ENCODE results near the gene GNG2. TPM values are rescaled to one million over a fixed set of nuclear protein-coding genes. Genes with fewer than 3 reads are reported as not detected.

The GNG2 gene
- total RNA-seq, 2 donors from 2014 or later, result 47.9 to 51.6 TPM

DNA sequence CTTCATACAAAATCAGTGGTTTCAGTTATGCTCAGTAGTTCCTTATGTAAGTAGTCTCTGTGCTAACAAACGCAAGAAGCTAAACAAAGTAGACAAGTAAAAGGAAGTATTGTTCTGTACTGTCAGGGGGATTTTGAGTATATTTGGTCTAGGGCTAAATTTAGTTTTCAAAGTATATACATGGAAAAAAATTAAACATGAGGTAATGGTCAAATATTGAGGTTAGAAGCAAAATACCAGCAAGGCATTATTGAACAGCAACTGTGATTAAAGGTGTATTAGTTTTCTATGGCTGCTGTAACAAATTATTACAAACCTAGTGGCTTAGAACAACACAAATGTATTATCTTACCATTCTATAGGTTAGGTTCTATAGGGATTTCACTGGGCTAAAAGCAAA lies 18.8 kb downstream of the GNG2 start:
- H3K4me1 Mint-ChIP-seq, result peaks cover 56% of the 10 kb centered on the region
- Histone ChIP-seq H3K27ac (ENCODE audit: low read depth, low read length) (no peak overlapping the region), H3K9me3 (ENCODE audit: control insufficient read depth, low read length) (no peaks in the 10 kb centered on the region), H3K4me1 (ENCODE audit: control insufficient read depth, insufficient read depth, low read length) (peaks cover 26% of the 10 kb centered on the region), H3K4me3 (ENCODE audit: low read length) (no peak overlapping the region), H3K9ac (ENCODE audit: extremely low read depth, low read length, poor library complexity, severe bottlenecking) (no peak overlapping the region), H3K27me3 (ENCODE audit: control insufficient read depth, insufficient read depth, low read length, poor library complexity, severe bottlenecking) (no peaks in the 10 kb centered on the region), H3K36me3 (ENCODE audit: control insufficient read depth, insufficient read depth, low read length) (no peaks in the 10 kb centered on the region)
- DNase-seq, result no peak
- no peaks in the 10 kb centered on the region for H3K9me3 Mint-ChIP-seq
- no peak overlapping the region for H3K4me3 Mint-ChIP-seq
- no peaks in the 10 kb centered on the region for H3K27me3 Mint-ChIP-seq (ENCODE audit: insufficient read depth)
- TF ChIP-seq, protein P1, sequence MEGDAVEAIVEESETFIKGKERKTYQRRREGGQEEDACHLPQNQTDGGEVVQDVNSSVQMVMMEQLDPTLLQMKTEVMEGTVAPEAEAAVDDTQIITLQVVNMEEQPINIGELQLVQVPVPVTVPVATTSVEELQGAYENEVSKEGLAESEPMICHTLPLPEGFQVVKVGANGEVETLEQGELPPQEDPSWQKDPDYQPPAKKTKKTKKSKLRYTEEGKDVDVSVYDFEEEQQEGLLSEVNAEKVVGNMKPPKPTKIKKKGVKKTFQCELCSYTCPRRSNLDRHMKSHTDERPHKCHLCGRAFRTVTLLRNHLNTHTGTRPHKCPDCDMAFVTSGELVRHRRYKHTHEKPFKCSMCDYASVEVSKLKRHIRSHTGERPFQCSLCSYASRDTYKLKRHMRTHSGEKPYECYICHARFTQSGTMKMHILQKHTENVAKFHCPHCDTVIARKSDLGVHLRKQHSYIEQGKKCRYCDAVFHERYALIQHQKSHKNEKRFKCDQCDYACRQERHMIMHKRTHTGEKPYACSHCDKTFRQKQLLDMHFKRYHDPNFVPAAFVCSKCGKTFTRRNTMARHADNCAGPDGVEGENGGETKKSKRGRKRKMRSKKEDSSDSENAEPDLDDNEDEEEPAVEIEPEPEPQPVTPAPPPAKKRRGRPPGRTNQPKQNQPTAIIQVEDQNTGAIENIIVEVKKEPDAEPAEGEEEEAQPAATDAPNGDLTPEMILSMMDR (conservative IDR thresholded peaks at IDR 0.05), result no peak
- peaks cover 3% of the 10 kb centered on the region for H3K36me3 Mint-ChIP-seq (ENCODE audit: low read depth)
- WGBS, 2 experiments (ENCODE audit: insufficient coverage in 1 of 2, insufficient read length in 1 of 2), result 97 to 100% methylated on average over 1 of the region's 1 CpG
- no peak overlapping the region for H3K27ac Mint-ChIP-seq

DNA sequence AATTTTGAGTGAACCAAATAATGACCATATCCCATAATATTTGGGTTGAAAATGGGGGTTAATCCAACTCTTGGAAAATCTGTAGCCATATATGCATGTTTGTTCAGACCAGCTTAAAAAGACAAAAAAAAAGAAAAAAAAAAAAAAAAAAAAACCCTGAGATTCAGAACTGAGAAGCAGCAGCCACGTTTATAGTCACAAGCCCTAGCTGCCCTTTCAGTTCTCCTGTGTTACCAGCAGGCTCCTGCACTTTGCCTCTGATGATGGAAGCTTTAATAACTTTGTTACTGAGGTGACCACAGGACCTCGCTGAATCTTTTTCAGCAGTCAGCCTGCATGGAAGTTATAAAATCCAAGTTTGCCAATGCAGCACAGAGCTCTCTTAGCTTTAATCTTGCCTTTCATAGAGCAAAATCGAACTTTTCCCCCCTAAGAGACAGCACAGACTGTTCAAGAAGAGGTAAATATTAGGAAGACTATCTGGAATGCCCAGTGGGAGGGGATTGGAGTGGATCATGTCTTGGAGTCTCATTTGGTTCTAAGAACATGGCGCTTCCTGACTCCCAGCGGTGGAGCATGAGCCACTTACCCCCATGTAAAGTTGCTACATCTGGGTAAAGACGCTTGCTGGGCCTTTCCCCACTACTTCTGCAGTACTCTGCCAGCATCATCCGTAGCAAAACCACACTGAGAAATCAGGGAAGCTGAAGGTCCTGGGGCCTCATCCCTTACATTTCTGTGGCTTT lies 20.6 kb downstream of the GNG2 start:
- no peak for DNase-seq
- Mint-ChIP-seq H3K4me1 (peaks cover 60% of the 10 kb centered on the region), H3K9me3 (no peaks in the 10 kb centered on the region), H3K4me3 (no peak overlapping the region), H3K27ac (no peak overlapping the region), H3K36me3 (ENCODE audit: low read depth) (peaks cover 3% of the 10 kb centered on the region), H3K27me3 (ENCODE audit: insufficient read depth) (no peaks in the 10 kb centered on the region)
- Histone ChIP-seq H3K27me3 (ENCODE audit: control insufficient read depth, insufficient read depth, low read length, poor library complexity, severe bottlenecking) (no peaks in the 10 kb centered on the region), H3K9me3 (ENCODE audit: control insufficient read depth, low read length) (no peaks in the 10 kb centered on the region), H3K27ac (ENCODE audit: low read depth, low read length) (no peak overlapping the region), H3K4me1 (ENCODE audit: control insufficient read depth, insufficient read depth, low read length) (peaks cover 32% of the 10 kb centered on the region), H3K4me3 (ENCODE audit: low read length) (no peak overlapping the region), H3K36me3 (ENCODE audit: control insufficient read depth, insufficient read depth, low read length) (no peaks in the 10 kb centered on the region), H3K9ac (ENCODE audit: extremely low read depth, low read length, poor library complexity, severe bottlenecking) (no peak overlapping the region)
- TF ChIP-seq, protein P1 (conservative IDR thresholded peaks at IDR 0.05), result no peak
- 67 to 75% methylated on average over 3 to 7 of the region's 7 CpGs for WGBS, 2 experiments (ENCODE audit: insufficient coverage in 1 of 2, insufficient read length in 1 of 2)

DNA sequence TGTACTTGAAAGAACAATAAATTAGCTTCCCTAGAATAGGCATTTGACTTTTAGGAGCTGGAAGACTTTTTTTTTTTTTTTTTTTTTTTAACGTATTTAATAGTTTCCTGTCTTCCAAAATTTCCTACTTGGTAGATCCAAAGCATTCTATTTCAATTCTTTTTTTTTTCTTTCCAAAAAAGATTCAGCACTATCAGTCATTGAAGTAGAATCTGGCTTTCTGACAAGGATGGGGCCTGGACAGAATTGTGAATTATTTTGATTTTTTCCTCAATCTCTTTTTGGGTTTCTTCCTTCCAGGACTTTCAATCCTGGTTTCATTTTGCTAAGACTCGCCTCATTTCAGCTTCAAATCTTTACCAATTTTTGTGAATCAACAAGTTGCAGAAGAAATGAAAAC lies 21.2 kb downstream of the GNG2 start:
- peaks cover 3% of the 10 kb centered on the region for H3K36me3 Mint-ChIP-seq (ENCODE audit: low read depth)
- H3K9me3 ChIP-seq (ENCODE audit: control insufficient read depth, low read length), result no peaks in the 10 kb centered on the region
- no peaks in the 10 kb centered on the region for H3K27me3 Mint-ChIP-seq (ENCODE audit: insufficient read depth)
- no peak overlapping the region for H3K4me3 Mint-ChIP-seq
- H3K4me3 ChIP-seq (ENCODE audit: low read length), result no peak overlapping the region
- no peak overlapping the region for H3K27ac ChIP-seq (ENCODE audit: low read depth, low read length)
- H3K27ac Mint-ChIP-seq, result no peak overlapping the region
- H3K4me1 ChIP-seq (ENCODE audit: control insufficient read depth, insufficient read depth, low read length), result peaks cover 29% of the 10 kb centered on the region
- no peak overlapping the region for H3K9ac ChIP-seq (ENCODE audit: extremely low read depth, low read length, poor library complexity, severe bottlenecking)
- TF ChIP-seq, protein P1 (conservative IDR thresholded peaks at IDR 0.05), result no peak
- no peak for DNase-seq
- peaks cover 54% of the 10 kb centered on the region for H3K4me1 Mint-ChIP-seq
- no peaks in the 10 kb centered on the region for H3K36me3 ChIP-seq (ENCODE audit: control insufficient read depth, insufficient read depth, low read length)
- H3K9me3 Mint-ChIP-seq, result no peaks in the 10 kb centered on the region
- 97% methylated on average over 1 of the region's 2 CpGs; no CpG with 5 or more reads in 1 of the 2 experiments for WGBS, 2 experiments (ENCODE audit: insufficient coverage in 1 of 2, insufficient read length in 1 of 2)
- H3K27me3 ChIP-seq (ENCODE audit: control insufficient read depth, insufficient read depth, low read length, poor library complexity, severe bottlenecking), result no peaks in the 10 kb centered on the region
